DMS79 (cell line): ENCODE results near the gene NBEAL2.

Experiments used
- DNase-seq: peaks from one replicate; lab custom pipeline; 2025; lab: John Stamatoyannopoulos, UW

NBEAL2 gene

GRCh38 chr3:46946416-46946815 is 33.0 kb upstream of the NBEAL2 start:
- no peak for DNase-seq

GRCh38 chr3:46946856-46947545 is 32.5 kb upstream of the NBEAL2 start:
- DNase-seq: no peak

- DNase-seq: no peak
Measured at GRCh38 chr3:46947546-46947901, 31.9 kb upstream of the NBEAL2 start.

- no peak for DNase-seq
Measured at GRCh38 chr3:46947981-46948791, 31.3 kb upstream of the NBEAL2 start.

- DNase-seq: no peak
Measured at GRCh38 chr3:46948830-46949671, 30.4 kb upstream of the NBEAL2 start.

- no peak for DNase-seq
Measured at GRCh38 chr3:46950177-46950576, 29.3 kb upstream of the NBEAL2 start.

- DNase-seq: no peak
Measured at GRCh38 chr3:46950650-46951241, 28.7 kb upstream of the NBEAL2 start.

GRCh38 chr3:46952813-46953212 is 26.7 kb upstream of the NBEAL2 start:
- no peak for DNase-seq

- DNase-seq: no peak
Measured at GRCh38 chr3:46953234-46954010, 26.0 kb upstream of the NBEAL2 start.

GRCh38 chr3:46954178-46954577 is 25.3 kb upstream of the NBEAL2 start:
- no peak for DNase-seq

- no peak for DNase-seq
Measured at GRCh38 chr3:46955157-46955556, 24.3 kb upstream of the NBEAL2 start.

GRCh38 chr3:46955801-46956259 is 23.6 kb upstream of the NBEAL2 start:
- DNase-seq: no peak

- DNase-seq: no peak
Measured at GRCh38 chr3:46957092-46957820, 22.2 kb upstream of the NBEAL2 start.

GRCh38 chr3:46958467-46959160 is 20.9 kb upstream of the NBEAL2 start:
- DNase-seq: no peak

- no peak for DNase-seq
Measured at GRCh38 chr3:46959161-46959511, 20.3 kb upstream of the NBEAL2 start.

- no peak for DNase-seq
Measured at GRCh38 chr3:46960081-46960701, 19.3 kb upstream of the NBEAL2 start.

GRCh38 chr3:46960835-46961234 is 18.6 kb upstream of the NBEAL2 start:
- DNase-seq: no peak

- DNase-seq: no peak
Measured at GRCh38 chr3:46962427-46962826, 17.0 kb upstream of the NBEAL2 start.

- no peak for DNase-seq
Measured at GRCh38 chr3:46962990-46963389, 16.5 kb upstream of the NBEAL2 start.
